HepG2 (cell line): ENCODE data around the gene G6PC3. TPM values are rescaled to one million over a fixed set of nuclear protein-coding genes. Genes with fewer than 3 reads are reported as not detected.

Source experiments
- ATAC-seq: fragments of 200-7000 bp; cut with Tn5 transposase; 3 replicates; pipeline ENCODE4 v1.9.1; 2020; ENCODE audit warnings: mild to moderate bottlenecking, moderate library complexity
- BruUV-seq: library from RNA; stranded (reverse); fragments of 400-500 nt; replicated peaks from 2 replicates; lab custom pipeline; 2021; lab: Mats Ljungman, UMichigan
- CTCF ChIA-PET: fragments of 300-600 bp; formaldehyde crosslinking; extraction: SDS; loops from one replicate; lab custom pipeline; 2021; ENCODE audit warnings: low total read pairs, inconsistent platforms, low intra/inter-chr PET ratio; lab: Yijun Ruan, JAX
- POLR2A ChIA-PET: fragments of 350-600 bp; sonication (Branson Sonifier 250); formaldehyde crosslinking; loops from one replicate; lab custom pipeline; 2020; ENCODE audit warnings: antibody characterized with exemption, inconsistent platforms; lab: Yijun Ruan, JAX
- DNase-seq: peaks from one replicate; pipeline ENCODE4 v3.0.0-alpha.2; 2015; ENCODE audit warnings: low spot score
- FAIRE-seq: peaks from 3 replicates; lab custom pipeline; 2011; peaks lifted over from hg19 to GRCh38; lab: Jason Lieb, UNC
- H2AFZ ChIP-seq: one replicate; pipeline ENCODE4 v1.6.1; 2011; ENCODE audit warnings: low read length, inconsistent platforms
- H3K27ac ChIP-seq: fragments of 300-600 bp; 3 replicates; pipeline ENCODE4 v1.8.0; 2011; ENCODE audit warnings: mixed run types, mild to moderate bottlenecking, mixed read lengths, low read length, inconsistent platforms; ENCODE audit not compliant: insufficient read depth; ENCODE audit errors: extremely low read length
- H3K27me3 ChIP-seq, 2 experiments: fragments of 200-600 bp in 1 of 2; 2 replicates in 1 of 2; 3 replicates in 1 of 2; pipeline versions ENCODE4 v1.6.0 to v1.8.0; 2011; ENCODE audit warnings: low read length in 2 of 2, mild to moderate bottlenecking in 2 of 2, moderate library complexity in 2 of 2, inconsistent platforms in 1 of 2; ENCODE audit not compliant: insufficient read depth in 2 of 2, control insufficient read depth in 1 of 2
- H3K36me3 ChIP-seq, 2 experiments: fragments of 200-600 bp in 1 of 2; replicated peaks in 1 of 2; 2 replicates in 1 of 2; 3 replicates in 1 of 2; pipeline versions ENCODE4 v1.5.1 to v1.8.0; 2011; ENCODE audit warnings: low read length in 2 of 2, inconsistent platforms in 1 of 2; ENCODE audit not compliant: insufficient read depth in 2 of 2, control insufficient read depth in 1 of 2
- H3K4me1 ChIP-seq: 2 replicates; pipeline ENCODE4 v1.5.1; 2012; ENCODE audit warnings: low read length, inconsistent platforms; ENCODE audit not compliant: insufficient read depth
- H3K4me2 ChIP-seq: 2 replicates; pipeline ENCODE4 v1.6.0; 2011; ENCODE audit warnings: low read depth, low read length, inconsistent platforms
- H3K4me3 ChIP-seq, 3 experiments: fragments of 200-600 bp in 1 of 3; sonication (generic), shearing (Covaris generic) in 1 of 3; replicated peaks in 1 of 3; 2 replicates each; pipeline ENCODE4 v1.5.1; 2011 to 2016; ENCODE audit warnings: low read length in 3 of 3, inconsistent platforms in 2 of 3, low read depth in 2 of 3, mild to moderate bottlenecking in 2 of 3, control low read depth in 1 of 3, mixed read lengths in 1 of 3; ENCODE audit not compliant: insufficient read depth in 1 of 3
- H3K79me2 ChIP-seq: one replicate; pipeline ENCODE4 v1.6.1; 2011; ENCODE audit warnings: low read length, inconsistent platforms; ENCODE audit not compliant: insufficient read depth
- H3K9ac ChIP-seq: 2 replicates; pipeline ENCODE4 v1.6.0; 2011; ENCODE audit warnings: mild to moderate bottlenecking, low read depth, low read length, inconsistent platforms; ENCODE audit not compliant: insufficient read depth
- H3K9me3 ChIP-seq: 2 replicates; pipeline ENCODE4 v1.5.1; 2012; ENCODE audit warnings: mild to moderate bottlenecking, low read length
- H4K20me1 ChIP-seq: 2 replicates; pipeline ENCODE4 v1.6.0; 2011; ENCODE audit warnings: inconsistent platforms, mild to moderate bottlenecking, low read length, moderate library complexity; ENCODE audit not compliant: insufficient read depth
- CERS6 ChIP-seq: sonication (generic); formaldehyde crosslinking; IDR thresholded peaks from 2 replicates; pipeline ENCODE4 v1.5.0; 2020; ENCODE audit warnings: missing genetic modification reagents
- CSRNP2 ChIP-seq: sonication (generic); formaldehyde crosslinking; conservative IDR thresholded peaks from 2 replicates; pipeline ENCODE4 v1.8.0; 2022; ENCODE audit warnings: low read depth, missing genetic modification reagents
- HNF1B ChIP-seq: sonication (generic); formaldehyde crosslinking; IDR thresholded peaks from 2 replicates; pipeline ENCODE4 v1.5.1; 2020; ENCODE audit warnings: mild to moderate bottlenecking, moderate library complexity, missing genetic modification reagents
- ISL2 ChIP-seq: sonication (generic); formaldehyde crosslinking; IDR thresholded peaks from 2 replicates; pipeline ENCODE4 v1.5.0; 2020; ENCODE audit warnings: missing genetic modification reagents
- MNT ChIP-seq: fragments of 450-650 bp; IDR thresholded peaks from 2 replicates; pipeline ENCODE4 v1.6.1; 2016
- NKX3-1 ChIP-seq: sonication (generic); formaldehyde crosslinking; IDR thresholded peaks from 2 replicates; pipeline ENCODE4 v1.5.0; 2020; ENCODE audit warnings: missing genetic modification reagents
- POGZ ChIP-seq: sonication (generic); formaldehyde crosslinking; IDR thresholded peaks from 2 replicates; pipeline ENCODE4 v1.4.0; 2020; ENCODE audit warnings: mild to moderate bottlenecking, missing genetic modification reagents
- PRDM4 ChIP-seq: sonication (generic); formaldehyde crosslinking; IDR thresholded peaks from 2 replicates; pipeline ENCODE4 v1.9.0; 2021; ENCODE audit warnings: missing genetic modification reagents, borderline replicate concordance
- RFXAP ChIP-seq: sonication (generic); formaldehyde crosslinking; IDR thresholded peaks from 2 replicates; pipeline ENCODE4 v1.4.0; 2020; ENCODE audit warnings: missing genetic modification reagents, borderline replicate concordance
- SMAD9 ChIP-seq: sonication (generic); formaldehyde crosslinking; IDR thresholded peaks from 2 replicates; pipeline ENCODE4 v1.5.1; 2020; ENCODE audit warnings: mild to moderate bottlenecking, missing genetic modification reagents
- TBX2 ChIP-seq: sonication (generic); formaldehyde crosslinking; IDR thresholded peaks from 2 replicates; pipeline ENCODE4 v1.5.0; 2020; ENCODE audit warnings: missing genetic modification reagents, mild to moderate bottlenecking, borderline replicate concordance
- ZNF562 ChIP-seq: sonication (generic); formaldehyde crosslinking; IDR thresholded peaks from 2 replicates; pipeline ENCODE4 v1.8.0; 2022; ENCODE audit warnings: missing genetic modification reagents, borderline replicate concordance
- ZNF564 ChIP-seq: sonication (generic); formaldehyde crosslinking; IDR thresholded peaks from 2 replicates; pipeline ENCODE4 v1.8.1; 2023; ENCODE audit warnings: mild to moderate bottlenecking, missing genetic modification reagents
- WGBS: methylation state at CpG from one replicate; pipeline ENCODE4 v1.1.6; 2017; ENCODE audit warnings: low lambda C conversion rate; 5-methylcytosine and 5-hydroxymethylcytosine counted together
- in situ Hi-C: cut with HindIII; loops from 2 replicates; pipeline ENCODE4 v1.10.0; 2017; ENCODE audit warnings: low pct_unique_long_range_greater_than_20kb; ENCODE audit not compliant: extremely low pct_ligation_motif_present
- intact Hi-C: fragments of 100-400 bp; cut with micrococcal nuclease; formaldehyde crosslinking; loops from one replicate; pipeline ENCODE4 v1.10.0; 2022; ENCODE audit not compliant: unreplicated experiment
- polyA plus RNA-seq, 8 experiments: library from polyadenylated mRNA; depleted of rRNA in 3 of 8; stranded (reverse) in 7 of 8; unstranded in 1 of 8; fragments of >200 nt; fragmentation: Illumina TruSeq in 4 of 8; extraction: Trizol in 4 of 8; gene quantifications; 2 replicates each; pipeline versions ENCODE4 v1.2.1 to v1.2.3, GENCODE V29; 2011 to 2016; ENCODE audit warnings: low read depth in 4 of 8, missing spikeins in 1 of 8, mixed read lengths in 1 of 8; ENCODE audit not compliant: insufficient read depth in 1 of 8
- total RNA-seq, 5 experiments: library from RNA; depleted of rRNA; stranded (reverse); fragments of >200 nt; fragmentation: Illumina TruSeq; extraction: Trizol; gene quantifications; 2 replicates each; pipeline ENCODE4 v1.2.3, GENCODE V29; 2016; ENCODE audit warnings: low read depth in 1 of 5

The G6PC3 gene
- total and polyA plus RNA-seq, 2 of the 13 experiments (the other 11 are each of a cell fraction or from before 2014, with no cell fraction given) = 38.5 to 75.8 TPM

- Histone ChIP-seq H2AFZ (no peak overlapping the region), H3K4me1 (peaks cover 33% of the 10 kb centered on the region), H3K36me3 (peaks cover 21 to 51% of the 10 kb centered on the region in 2 experiments), H3K4me2 (peak overlapping the region; percentile 33), H3K27ac (peak overlapping the region; percentile 37), H3K27me3 (no peaks in the 10 kb centered on the region), H3K79me2 (peaks cover 2% of the 10 kb centered on the region), H3K9me3 (no peaks in the 10 kb centered on the region), H4K20me1 (no peaks in the 10 kb centered on the region), H3K9ac (no peak overlapping the region), H3K4me3 (no peak overlapping the region)
- DNase-seq (peak; percentile 63), ATAC-seq (peak; percentile 63), FAIRE-seq (peak; percentile 80)
- WGBS = 49% methylated on average over 6 of the region's 6 CpGs
- ChIA-PET CTCF (no interaction called here), POLR2A (interaction anchor here (1.0 to 2.6 kb wide), 2 partner anchors 10 to 34 kb away, joined by 6 to 8 read pairs; no protein-coding TSS in a partner anchor)
- in situ Hi-C loops (no loop called here), intact Hi-C loops (no loop called here)
- BruUV-seq = no TSS peak
- TF ChIP-seq MNT (no peak), NKX3-1 (CRISPR knock-in tag) (no peak), ZNF564 (no peak), HNF1B (peak; percentile 55), CSRNP2 (no peak), ZNF562 (CRISPR knock-in tag) (no peak), PRDM4 (CRISPR knock-in tag) (no peak), SMAD9 (CRISPR knock-in tag) (no peak), CERS6 (no peak), RFXAP (0 out of 2 replicates have a peak, but pooled peaks have one; percentile 45), TBX2 (CRISPR knock-in tag) (peak; percentile 51; the same call in 1 of the 2 replicates), POGZ (CRISPR knock-in tag) (no peak), ISL2 (0 out of 2 replicates have a peak, but pooled peaks have one; percentile 32)
These were observed 6.4 kb downstream of the G6PC3 start for GRCh38 chr17:44076716-44077594.
